ENCODE measurements around the gene ARSG. TPM values are rescaled to one million over a fixed set of nuclear protein-coding genes. Genes with fewer than 3 reads are reported as not detected.

Gene ARSG
- polyA plus RNA-seq, 1 of the 3 experiments (the other 2 are of a cell fraction) = 0.41 TPM

GRCh38 chr17:68322630-68323029, 31.3 kb downstream of the ARSG start:
- Histone ChIP-seq H4K20me1 (ENCODE audit: insufficient read depth) (no peaks in the 10 kb centered on the region), H3K27me3 (ENCODE audit: insufficient read depth) (no peaks in the 10 kb centered on the region), H3F3A (replicated peaks; ENCODE audit: insufficient read depth) (no peaks in the 10 kb centered on the region), H3K79me2 (ENCODE audit: insufficient read depth) (no peaks in the 10 kb centered on the region), H2AFZ (ENCODE audit: low read depth) (no peak overlapping the region), H3K9ac (no peak overlapping the region), H3K36me3 (replicated peaks in 1 of 2; ENCODE audit: control insufficient read depth in 1 of 2, insufficient read depth in 2 of 2, low read length in 1 of 2) (no peaks in the 10 kb centered on the region), H3K4me2 (no peak overlapping the region), H3K9me2 (no peaks in the 10 kb centered on the region), H3K9me3 (no peaks in the 10 kb centered on the region), H3K4me1 (ENCODE audit: control insufficient read depth in 1 of 2, insufficient read depth in 2 of 2, low read depth in 1 of 2, low read length in 1 of 2) (no peaks in the 10 kb centered on the region), H3K27ac (ENCODE audit: low read depth in 2 of 2, low read length in 1 of 2) (no peak overlapping the region), H3K4me3 (ENCODE audit: low read depth in 2 of 2, low read length in 1 of 2) (no peak overlapping the region)
- CTCF ChIA-PET = interaction anchor here (1.7 to 2.3 kb wide), 2 partner anchors 76 to 114 kb away, joined by 5 to 8 read pairs; no protein-coding TSS in a partner anchor
- TF ChIP-seq REST (IDR thresholded peaks at IDR 0.05; ENCODE audit: low read depth, low read length) = no peak
- TF ChIP-seq RCOR1 (IDR thresholded peaks at IDR 0.05; ENCODE audit: low read length) = no peak
- TF ChIP-seq EZH2phosphoT487 (IDR thresholded peaks at IDR 0.05; ENCODE audit: borderline replicate concordance, low read depth) = no peak
- no peak for TF ChIP-seq YY1 (IDR thresholded peaks at IDR 0.05; ENCODE audit: low read depth)
- TF ChIP-seq IRF3 (IDR thresholded peaks at IDR 0.05; ENCODE audit: low read depth, low read length) = no peak
- no peak for TF ChIP-seq FOSL2 (IDR thresholded peaks at IDR 0.05; ENCODE audit: borderline replicate concordance, low read depth)
- no peak for TF ChIP-seq USF1 (IDR thresholded peaks at IDR 0.05; ENCODE audit: borderline replicate concordance, low read depth)
- TF ChIP-seq TAF1 (IDR thresholded peaks at IDR 0.05; ENCODE audit: borderline replicate concordance, low read depth, low read length) = no peak
- no peak for DNase-seq
- POLR2A ChIA-PET = no interaction called here
- WGBS (ENCODE audit: low lambda C conversion rate) = 7% methylated on average over 3 of the region's 3 CpGs

GRCh38 chr17:68324114-68324513, 32.8 kb downstream of the ARSG start:
- ChIA-PET POLR2A (no interaction called here), CTCF (interaction anchor here (1.8 kb wide), 1 partner anchor 112 kb away, joined by 6 read pairs; no protein-coding TSS in a partner anchor)
- Histone ChIP-seq H3K27me3 (ENCODE audit: insufficient read depth) (no peaks in the 10 kb centered on the region), H3K4me1 (ENCODE audit: control insufficient read depth in 1 of 2, insufficient read depth in 2 of 2, low read depth in 1 of 2, low read length in 1 of 2) (no peaks in the 10 kb centered on the region), H3K79me2 (ENCODE audit: insufficient read depth) (no peaks in the 10 kb centered on the region), H3K36me3 (replicated peaks in 1 of 2; ENCODE audit: control insufficient read depth in 1 of 2, insufficient read depth in 2 of 2, low read length in 1 of 2) (no peaks in the 10 kb centered on the region), H4K20me1 (ENCODE audit: insufficient read depth) (no peaks in the 10 kb centered on the region), H3K4me3 (ENCODE audit: low read depth in 2 of 2, low read length in 1 of 2) (no peak overlapping the region), H3K9ac (no peak overlapping the region), H3K9me2 (no peaks in the 10 kb centered on the region), H3K27ac (ENCODE audit: low read depth in 2 of 2, low read length in 1 of 2) (no peak overlapping the region), H3K9me3 (no peaks in the 10 kb centered on the region), H3K4me2 (no peak overlapping the region), H2AFZ (ENCODE audit: low read depth) (no peak overlapping the region), H3F3A (replicated peaks; ENCODE audit: insufficient read depth) (no peaks in the 10 kb centered on the region)
- no peak for DNase-seq
- WGBS (ENCODE audit: low lambda C conversion rate) = 39% methylated on average over 10 of the region's 10 CpGs
- TF ChIP-seq JUND (IDR thresholded peaks at IDR 0.05) (no peak), SIN3A (IDR thresholded peaks at IDR 0.05; ENCODE audit: borderline replicate concordance, low read depth, low read length) (no peak), EZH2phosphoT487 (IDR thresholded peaks at IDR 0.05; ENCODE audit: borderline replicate concordance, low read depth) (no peak), MXI1 (IDR thresholded peaks at IDR 0.05; ENCODE audit: low read depth, low read length) (no peak), IRF3 (IDR thresholded peaks at IDR 0.05; ENCODE audit: low read depth, low read length) (no peak), POLR2AphosphoS5 (IDR thresholded peaks at IDR 0.05; ENCODE audit: low read depth, low read length) (no peak), RCOR1 (IDR thresholded peaks at IDR 0.05; ENCODE audit: low read length) (no peak), FOSL2 (IDR thresholded peaks at IDR 0.05; ENCODE audit: borderline replicate concordance, low read depth) (no peak), RFX5 (IDR thresholded peaks at IDR 0.05; ENCODE audit: low read length) (no peak), TCF12 (IDR thresholded peaks at IDR 0.05) (no peak), TEAD4 (IDR thresholded peaks at IDR 0.05; ENCODE audit: borderline replicate concordance, insufficient read depth) (no peak), SMC3 (IDR thresholded peaks at IDR 0.05; ENCODE audit: low read depth, low read length) (no peak), REST (IDR thresholded peaks at IDR 0.05; ENCODE audit: low read depth, low read length) (no peak)

Measured in SK-N-SH (cell line).